ENCODE results near the gene JADE1. TPM values are rescaled to one million over a fixed set of nuclear protein-coding genes. Genes with fewer than 3 reads are reported as not detected.

Gene JADE1
- total and polyA plus RNA-seq, 2 of the 13 experiments (the other 11 are each of a cell fraction or from before 2014, with no cell fraction given): 5.4 to 19.3 TPM

DNA sequence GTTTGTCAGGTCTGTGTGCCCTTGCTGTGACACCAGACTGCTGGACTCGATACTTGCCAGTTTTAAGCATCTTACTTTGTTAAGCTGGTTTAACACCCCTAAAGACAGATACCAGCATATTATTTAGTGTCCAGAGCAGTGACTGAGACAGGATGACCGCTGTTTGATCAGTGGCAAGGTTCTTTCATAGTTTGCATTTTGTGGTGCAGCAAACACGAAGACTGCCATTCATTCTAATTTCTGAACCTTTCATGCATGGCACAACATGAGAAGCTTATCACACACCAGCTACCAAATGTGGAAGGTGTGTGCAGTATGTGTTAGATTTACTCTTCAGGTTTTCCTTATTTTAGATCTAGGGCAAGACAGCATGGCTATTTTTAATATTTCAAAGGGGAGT lies 28.2 kb downstream of the JADE1 start:
- Histone ChIP-seq H3K36me3 (replicated peaks in 1 of 2; ENCODE audit: control insufficient read depth in 1 of 2, insufficient read depth in 2 of 2, low read length in 2 of 2) (peaks cover 12 to 18% of the 10 kb centered on the region in 2 experiments; a peak in 4 of 5 replicates), H3K4me1 (ENCODE audit: insufficient read depth, low read length) (peaks cover 29% of the 10 kb centered on the region), H3K4me2 (ENCODE audit: low read depth, low read length) (0 out of 2 replicates have a peak overlapping the region, but pooled peaks have one; percentile 4), H3K27ac (ENCODE audit: extremely low read length, insufficient read depth, low read length) (peak overlapping the region; percentile 52), H4K20me1 (ENCODE audit: insufficient read depth, low read length) (peaks cover 22% of the 10 kb centered on the region; the same call in 1 of the 2 replicates), H3K4me3 (replicated peaks in 1 of 3; ENCODE audit: insufficient read depth in 1 of 3, low read depth in 2 of 3, low read length in 3 of 3) (no peak overlapping the region), H3K27me3 (ENCODE audit: control insufficient read depth in 1 of 2, insufficient read depth in 2 of 2, low read length in 2 of 2) (no peaks in the 10 kb centered on the region), H3K9ac (ENCODE audit: insufficient read depth, low read depth, low read length) (no peak overlapping the region), H3K79me2 (ENCODE audit: insufficient read depth, low read length) (peaks cover 85% of the 10 kb centered on the region), H3K9me3 (ENCODE audit: low read length) (no peaks in the 10 kb centered on the region), H2AFZ (ENCODE audit: low read length) (no peak overlapping the region)
- no TSS peak for BruUV-seq (replicated peaks)
- POLR2A ChIA-PET: interaction anchor here (1.8 kb wide), 1 partner anchor 25 kb away, joined by 10 read pairs; no protein-coding TSS in a partner anchor
- FAIRE-seq (no peak), DNase-seq (ENCODE audit: low spot score) (no peak), ATAC-seq (no peak)
- WGBS (ENCODE audit: low lambda C conversion rate): 97% methylated on average over 3 of the region's 3 CpGs
- TF ChIP-seq, protein P1, sequence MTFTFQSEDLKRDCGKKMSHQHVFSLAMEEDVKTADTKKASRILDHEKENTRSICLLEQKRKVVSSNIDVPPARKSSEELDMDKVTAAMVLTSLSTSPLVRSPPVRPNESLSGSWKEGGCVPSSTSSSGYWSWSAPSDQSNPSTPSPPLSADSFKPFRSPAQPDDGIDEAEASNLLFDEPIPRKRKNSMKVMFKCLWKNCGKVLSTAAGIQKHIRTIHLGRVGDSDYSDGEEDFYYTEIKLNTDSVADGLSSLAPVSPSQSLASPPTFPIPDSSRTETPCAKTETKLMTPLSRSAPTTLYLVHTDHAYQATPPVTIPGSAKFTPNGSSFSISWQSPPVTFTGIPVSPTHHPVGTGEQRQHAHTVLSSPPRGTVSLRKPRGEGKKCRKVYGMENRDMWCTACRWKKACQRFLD (CRISPR knock-in tag; IDR thresholded peaks at IDR 0.05; ENCODE audit: borderline replicate concordance): no peak
- CTCF ChIA-PET (ENCODE audit: low intra/inter-chr PET ratio, low total read pairs): no interaction called here
- intact Hi-C loops (cut with micrococcal nuclease; ENCODE audit: unreplicated experiment): loop anchor here (1.0 kb wide), 1 partner anchor 25 kb away; no protein-coding TSS in a partner anchor
- in situ Hi-C loops (cut with HindIII; ENCODE audit: extremely low pct_ligation_motif_present, low pct_unique_long_range_greater_than_20kb): no loop called here

DNA sequence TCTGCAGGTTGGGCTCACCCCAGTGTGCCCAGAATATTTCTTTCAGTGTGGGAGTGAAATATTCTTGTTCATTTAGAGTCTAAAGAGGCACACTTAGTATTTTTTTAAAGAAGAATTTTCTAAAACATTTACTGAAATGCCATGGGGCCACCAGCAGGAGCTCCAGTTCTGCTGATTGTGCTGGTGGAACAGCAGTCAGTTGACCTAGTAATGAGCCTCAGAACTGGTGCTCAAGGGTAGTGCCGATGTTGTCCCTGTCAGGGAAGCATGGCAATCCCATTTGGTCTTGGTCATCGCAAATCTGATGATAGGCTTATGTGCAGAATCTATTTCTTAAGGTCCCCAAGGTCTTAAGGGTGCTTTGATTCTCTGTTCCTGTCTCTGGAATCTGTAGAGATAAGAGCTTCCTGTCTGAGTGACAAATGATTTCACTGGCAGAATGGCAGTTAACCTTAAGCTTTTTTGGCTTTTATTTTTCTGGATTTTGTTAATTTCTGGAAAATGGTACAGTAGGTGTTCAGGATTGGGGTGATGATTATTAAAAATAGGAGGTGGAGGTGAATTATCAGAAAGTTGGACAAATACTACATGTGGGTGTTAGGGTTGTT lies 31.3 kb downstream of the JADE1 start:
- Histone ChIP-seq H3K27me3 (ENCODE audit: control insufficient read depth in 1 of 2, insufficient read depth in 2 of 2, low read length in 2 of 2) (no peaks in the 10 kb centered on the region), H3K4me1 (ENCODE audit: insufficient read depth, low read length) (peaks cover 39% of the 10 kb centered on the region), H3K27ac (ENCODE audit: extremely low read length, insufficient read depth, low read length) (no peak overlapping the region), H2AFZ (ENCODE audit: low read length) (no peak overlapping the region), H3K36me3 (replicated peaks in 1 of 2; ENCODE audit: control insufficient read depth in 1 of 2, insufficient read depth in 2 of 2, low read length in 2 of 2) (peaks cover 10 to 23% of the 10 kb centered on the region in 2 experiments; a peak in 4 of 5 replicates), H3K9ac (ENCODE audit: insufficient read depth, low read depth, low read length) (no peak overlapping the region), H3K79me2 (ENCODE audit: insufficient read depth, low read length) (peaks cover 69% of the 10 kb centered on the region), H3K4me3 (replicated peaks in 1 of 3; ENCODE audit: insufficient read depth in 1 of 3, low read depth in 2 of 3, low read length in 3 of 3) (no peak overlapping the region), H4K20me1 (ENCODE audit: insufficient read depth, low read length) (peaks cover 18% of the 10 kb centered on the region; the same call in 1 of the 2 replicates), H3K9me3 (ENCODE audit: low read length) (no peaks in the 10 kb centered on the region), H3K4me2 (ENCODE audit: low read depth, low read length) (no peak overlapping the region)
- TF ChIP-seq ZBTB8A (CRISPR knock-in tag; IDR thresholded peaks at IDR 0.05; ENCODE audit: borderline replicate concordance, low read depth) (no peak), ZSCAN30 (CRISPR knock-in tag; IDR thresholded peaks at IDR 0.05) (no peak), ZNF430 (CRISPR knock-in tag; IDR thresholded peaks at IDR 0.05) (no peak), KLF11 (CRISPR knock-in tag; IDR thresholded peaks at IDR 0.05) (no peak), ZMYM4 (CRISPR knock-in tag; IDR thresholded peaks at IDR 0.05) (no peak)
- intact Hi-C loops (cut with micrococcal nuclease; ENCODE audit: unreplicated experiment): no loop called here
- 83% methylated on average over 2 of the region's 2 CpGs for WGBS (ENCODE audit: low lambda C conversion rate)
- ChIA-PET CTCF (ENCODE audit: low intra/inter-chr PET ratio, low total read pairs) (no interaction called here), POLR2A (no interaction called here)
- no peak for ATAC-seq
- DNase-seq (ENCODE audit: low spot score): no peak
- BruUV-seq (replicated peaks): no TSS peak
- in situ Hi-C loops (cut with HindIII; ENCODE audit: extremely low pct_ligation_motif_present, low pct_unique_long_range_greater_than_20kb): no loop called here
- no peak for FAIRE-seq
